Transverse colon (tissue), 4 donors: Measurements from ENCODE around the gene ARHGDIG. TPM values are rescaled to one million over a fixed set of nuclear protein-coding genes. Genes with fewer than 3 reads are reported as not detected.
"Not testable (repeated sequence)": the region's sequence is repeated elsewhere in the genome, so short reads cannot be mapped to it uniquely, and the experiment has no call there.

Experiments used
- DNase-seq: peaks from one replicate; pipeline ENCODE4 v3.0.0-alpha.2; 2019
- H3K27ac ChIP-seq, 4 donors: fragments of 200-600 bp; sonication (generic); 2 replicates each; pipeline ENCODE4 v1.5.1; 2016 to 2018; ENCODE audit warnings: inconsistent platforms in 4 of 4
- H3K27me3 ChIP-seq: fragments of 200-600 bp; sonication (generic); 2 replicates; pipeline ENCODE4 v1.5.1; 2017; ENCODE audit warnings: inconsistent platforms
- H3K36me3 ChIP-seq, 4 donors: fragments of 200-600 bp; sonication (generic); 2 replicates each; pipeline ENCODE4 v1.5.1; 2017 to 2019; ENCODE audit warnings: inconsistent platforms in 4 of 4
- H3K4me1 ChIP-seq, 4 donors: fragments of 200-600 bp; sonication (generic); 2 replicates each; pipeline ENCODE4 v1.5.1; 2017 to 2020; ENCODE audit warnings: inconsistent platforms in 4 of 4
- H3K4me3 ChIP-seq, 4 donors: fragments of 200-600 bp; sonication (generic); 1 replicate in 1 of 4; 2 replicates in 3 of 4; pipeline versions ENCODE4 v1.5.1 to v1.6.1; 2017 to 2019; ENCODE audit warnings: inconsistent platforms in 4 of 4
- H3K9me3 ChIP-seq, 2 donors: fragments of 200-600 bp; sonication (generic); 2 replicates each; pipeline ENCODE4 v1.5.1; 2017 to 2019; ENCODE audit warnings: inconsistent platforms in 2 of 2
- CTCF ChIP-seq, 5 experiments: fragments of 200-600 bp in 3 of 5; fragments of 450-650 bp in 2 of 5; sonication (generic) in 3 of 5; IDR thresholded peaks; 1 replicate in 2 of 5; 2 replicates in 3 of 5; pipeline ENCODE4 v1.5.1; 2016 to 2017; ENCODE audit warnings: antibody characterized with exemption in 5 of 5, inconsistent platforms in 3 of 5, mild to moderate bottlenecking in 2 of 5, moderate library complexity in 1 of 5
- EP300 ChIP-seq: sonication (generic); formaldehyde crosslinking; IDR thresholded peaks from one replicate; pipeline ENCODE4 v1.6.1; 2017; ENCODE audit warnings: antibody characterized with exemption, low read depth
- POLR2A ChIP-seq: fragments of 450-650 bp; IDR thresholded peaks from one replicate; pipeline ENCODE4 v1.6.1; 2016; ENCODE audit warnings: antibody characterized with exemption, mild to moderate bottlenecking, moderate library complexity
- POLR2AphosphoS5 ChIP-seq, 3 donors: sonication (generic); formaldehyde crosslinking; IDR thresholded peaks; one replicate each; pipeline ENCODE4 v1.6.1; 2016; ENCODE audit warnings: antibody characterized with exemption in 3 of 3
- WGBS, 2 donors: methylation state at CpG; one replicate each; pipeline ENCODE4 v1.1.5; 2018; ENCODE audit warnings: low coverage in 1 of 2; 5-methylcytosine and 5-hydroxymethylcytosine counted together
- in situ Hi-C, 4 donors: fragments of 200-750 bp; cut with MboI; loops; one replicate each; pipeline versions ENCODE4 v1.15.0 to v1.15.1; 2017; ENCODE audit warnings: low sequenced_read_pairs in 3 of 4, low pct_ligation_motif_present in 1 of 4, low pct_unique_long_range_greater_than_20kb in 1 of 4
- intact Hi-C: fragments of 100-400 bp; cut with DNase I; formaldehyde crosslinking; loops from one replicate; pipeline ENCODE4 v1.15.1; 2023; ENCODE audit warnings: low total_unique reads
- total RNA-seq, 4 donors: library from RNA; depleted of rRNA; stranded (reverse); fragments of >200 nt; gene quantifications; one replicate each; pipeline ENCODE4 v1.1.0, GENCODE V29; 2016

ARHGDIG gene
- total RNA-seq, 4 donors from 2014 or later = 0.95 TPM; not detected in 3

DNA sequence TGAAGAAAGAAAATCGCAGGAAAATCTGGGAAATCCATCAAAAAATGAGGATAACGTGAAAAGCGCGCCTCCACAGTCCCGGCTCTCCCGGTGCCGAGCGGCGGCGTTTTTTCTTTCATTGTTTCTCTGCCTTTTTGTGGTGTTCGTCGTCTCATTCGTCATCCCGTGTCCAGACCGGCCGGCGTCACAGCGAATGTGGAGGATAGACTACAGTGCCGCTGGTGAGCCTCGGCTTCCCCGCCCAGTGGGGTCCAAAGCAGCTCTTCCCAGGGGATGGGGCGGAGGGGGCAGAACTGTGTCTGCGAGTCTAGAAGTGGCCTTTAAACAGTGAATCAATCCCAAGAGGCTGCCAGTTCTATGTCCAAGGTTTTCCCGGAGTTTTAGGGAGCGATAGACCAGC is 25.9 kb upstream of the ARHGDIG start:
- TF ChIP-seq POLR2AphosphoS5 (IDR thresholded peaks at IDR 0.05) = no peak
- TF ChIP-seq POLR2A = no peak
- no peak for TF ChIP-seq EP300
- no peak for TF ChIP-seq CTCF (IDR thresholded peaks at IDR 0.05)
- intact Hi-C loops = no loop called here
- Histone ChIP-seq H3K36me3 (peaks cover 0 to 9% (median 3%) of the 10 kb centered on the region in 4 donors), H3K4me1 (peaks cover 5 to 43% (median 27%) of the 10 kb centered on the region in 4 donors), H3K27ac (peak overlapping the region in 2 of 4 donors; percentile 63 to 80), H3K9me3 (no peaks in the 10 kb centered on the region), H3K27me3 (no peaks in the 10 kb centered on the region), H3K4me3 (no peak overlapping the region)
- 80 to 96% methylated on average over 2 to 25 of the region's 25 CpGs for WGBS, 2 donors
- in situ Hi-C loops = no loop called here
- no peak for DNase-seq

DNA sequence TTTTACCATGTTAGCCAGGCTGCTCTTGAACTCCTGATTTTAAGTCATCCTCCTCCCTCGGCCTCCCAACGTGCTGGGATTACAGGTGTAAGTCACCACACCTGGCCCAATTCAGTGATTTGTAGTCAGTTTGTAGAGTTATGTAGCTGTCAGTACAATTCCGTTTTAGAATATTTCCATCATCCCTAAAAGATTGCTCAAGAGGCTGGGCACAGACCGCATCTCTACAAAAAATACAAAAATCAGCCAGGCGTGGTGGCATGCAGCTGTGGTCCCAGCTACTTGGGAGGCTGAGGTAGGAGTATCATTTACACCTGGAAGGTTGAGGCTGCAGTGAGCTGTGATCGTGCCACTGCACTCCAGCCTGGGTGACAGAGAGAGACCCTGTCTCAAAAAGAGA is 25.2 kb upstream of the ARHGDIG start:
- WGBS, 2 donors = 92% methylated on average over 6 of the region's 6 CpGs; no CpG with 5 or more reads in 1 of the 2 donors

DNA sequence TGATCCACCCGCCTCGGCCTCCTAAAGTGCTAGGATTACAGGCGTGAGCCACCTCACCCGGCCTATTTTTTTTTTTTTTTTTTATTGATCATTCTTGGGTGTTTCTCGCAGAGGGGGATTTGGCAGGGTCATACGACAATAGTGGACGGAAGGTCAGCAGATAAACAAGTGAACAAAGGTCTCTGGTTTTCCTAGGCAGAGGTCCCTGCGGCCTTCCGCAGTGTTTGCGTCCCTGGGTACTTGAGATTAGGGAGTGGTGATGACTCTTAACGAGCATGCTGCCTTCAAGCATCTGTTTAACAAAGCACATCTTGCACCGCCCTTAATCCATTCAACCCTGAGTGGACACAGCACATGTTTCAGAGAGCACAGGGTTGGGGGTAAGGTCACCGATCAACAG is 22.3 kb upstream of the ARHGDIG start:
- H3K27me3 ChIP-seq, H3K9me3 ChIP-seq, H3K4me3 ChIP-seq, intact Hi-C loops, in situ Hi-C loops, H3K27ac ChIP-seq, DNase-seq: not testable (repeated sequence)
- peaks cover 5 to 14% (median 11%) of the 10 kb centered on the region in 4 donors for H3K4me1 ChIP-seq
- WGBS, 2 donors = 92 to 94% methylated on average over 2 to 13 of the region's 13 CpGs
- H3K36me3 ChIP-seq = peaks cover 0 to 34% (median 11%) of the 10 kb centered on the region in 4 donors

More for the DNA sequence above, 25.2 kb upstream of the ARHGDIG start:
- H3K4me3 ChIP-seq = no peak overlapping the region
- no peak for DNase-seq
- H3K27me3 ChIP-seq = no peaks in the 10 kb centered on the region
- TF ChIP-seq POLR2A (no peak), POLR2AphosphoS5 (IDR thresholded peaks at IDR 0.05) (no peak), CTCF (IDR thresholded peaks at IDR 0.05) (no peak), EP300 (no peak)
- in situ Hi-C loops = no loop called here
- H3K9me3 ChIP-seq = no peaks in the 10 kb centered on the region
- intact Hi-C loops = no loop called here
- H3K27ac ChIP-seq = no peak overlapping the region
- H3K4me1 ChIP-seq = peaks cover 5 to 39% (median 25%) of the 10 kb centered on the region in 4 donors
- peaks cover 0 to 11% (median 4%) of the 10 kb centered on the region in 4 donors for H3K36me3 ChIP-seq

- intact Hi-C loops = no loop called here
- H3K36me3 ChIP-seq = peaks cover 0 to 34% (median 10%) of the 10 kb centered on the region in 4 donors
Measured at GRCh38 chr16:259226-259625, 21.2 kb upstream of the ARHGDIG start.

GRCh38 chr16:259814-260253 is 20.6 kb upstream of the ARHGDIG start:
- H3K4me1 ChIP-seq = no peaks in the 10 kb centered on the region
- no peaks in the 10 kb centered on the region for H3K9me3 ChIP-seq
- H3K27ac ChIP-seq = no peak overlapping the region
- intact Hi-C loops (no loop called here), in situ Hi-C loops (no loop called here)
- WGBS, 2 donors = 87 to 100% methylated on average over 2 to 8 of the region's 13 CpGs
- no peak for DNase-seq
- peaks cover 0 to 29% (median 7%) of the 10 kb centered on the region in 4 donors for H3K36me3 ChIP-seq
- no peak overlapping the region for H3K4me3 ChIP-seq
- TF ChIP-seq EP300 (no peak), POLR2A (no peak), CTCF (IDR thresholded peaks at IDR 0.05) (no peak), POLR2AphosphoS5 (IDR thresholded peaks at IDR 0.05) (no peak)
- H3K27me3 ChIP-seq = no peaks in the 10 kb centered on the region

More at GRCh38 chr16:259226-259625, 21.2 kb upstream of the ARHGDIG start:
- in situ Hi-C loops = no loop called here
- Histone ChIP-seq H3K4me1 (peaks cover 0 to 2% (median under 1%) of the 10 kb centered on the region in 4 donors), H3K9me3 (no peaks in the 10 kb centered on the region), H3K27me3 (no peaks in the 10 kb centered on the region), H3K27ac (no peak overlapping the region), H3K4me3 (no peak overlapping the region)
- WGBS, 2 donors = 78 to 80% methylated on average over 4 to 10 of the region's 10 CpGs
- TF ChIP-seq EP300 = no peak
- DNase-seq = no peak
